IPS-18c (cell line): Measurements from ENCODE around the gene LDB3.

ENCODE experiments used
- H3K4me3 ChIP-seq: 2 replicates; pipeline ENCODE4 v1.7.0; 2013; ENCODE audit warnings: low read depth, mild to moderate bottlenecking, low read length, moderate library complexity; ENCODE audit not compliant: insufficient read depth
- H3K9me3 ChIP-seq: one replicate; pipeline ENCODE4 v1.6.1; 2013; ENCODE audit warnings: mild to moderate bottlenecking, low read length, moderate library complexity; ENCODE audit not compliant: control insufficient read depth, insufficient read depth

Gene LDB3

DNA sequence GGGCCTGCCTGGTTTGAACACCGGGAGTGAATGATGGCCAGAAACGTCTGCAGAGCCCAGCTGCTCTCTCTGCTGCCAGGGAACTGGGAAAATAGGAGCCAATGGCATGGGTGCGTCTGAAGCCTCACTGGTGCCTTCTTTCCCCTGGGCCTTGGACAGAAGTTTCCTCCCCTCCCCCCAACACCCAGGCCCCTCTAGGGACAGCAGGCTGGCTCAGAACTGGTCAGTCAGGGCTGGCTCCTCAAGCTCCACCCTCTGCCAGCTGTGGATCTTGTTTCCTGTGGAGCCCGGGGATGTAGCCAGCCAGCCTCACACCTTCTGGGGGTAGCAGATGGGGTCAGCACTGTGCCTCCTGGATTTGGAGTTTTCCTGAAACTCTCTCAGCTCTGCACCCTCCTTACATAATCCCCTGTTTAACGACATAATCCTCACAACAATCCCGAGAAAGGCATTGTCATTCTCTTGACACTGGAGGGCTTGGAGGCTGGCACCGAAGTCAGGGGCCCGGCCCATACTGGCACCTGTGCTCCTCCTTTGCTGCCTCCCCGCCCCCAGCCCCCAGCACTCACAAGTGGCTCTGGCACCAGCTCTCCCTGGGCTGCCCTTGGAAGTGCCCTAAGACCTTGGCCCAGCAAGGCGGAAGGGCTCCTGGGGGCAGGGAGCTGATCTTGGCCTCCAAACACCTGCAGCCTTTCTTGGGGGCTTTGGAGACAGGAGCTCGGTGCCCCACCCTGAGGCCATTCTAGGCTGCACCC, 5.7 kb downstream of the LDB3 start:
- H3K4me3 ChIP-seq = no peak overlapping the region
- H3K9me3 ChIP-seq = no peaks in the 10 kb centered on the region

GRCh38 chr10:86674912-86675311, 6.6 kb downstream of the LDB3 start:
- no peaks in the 10 kb centered on the region for H3K9me3 ChIP-seq
- no peak overlapping the region for H3K4me3 ChIP-seq

DNA sequence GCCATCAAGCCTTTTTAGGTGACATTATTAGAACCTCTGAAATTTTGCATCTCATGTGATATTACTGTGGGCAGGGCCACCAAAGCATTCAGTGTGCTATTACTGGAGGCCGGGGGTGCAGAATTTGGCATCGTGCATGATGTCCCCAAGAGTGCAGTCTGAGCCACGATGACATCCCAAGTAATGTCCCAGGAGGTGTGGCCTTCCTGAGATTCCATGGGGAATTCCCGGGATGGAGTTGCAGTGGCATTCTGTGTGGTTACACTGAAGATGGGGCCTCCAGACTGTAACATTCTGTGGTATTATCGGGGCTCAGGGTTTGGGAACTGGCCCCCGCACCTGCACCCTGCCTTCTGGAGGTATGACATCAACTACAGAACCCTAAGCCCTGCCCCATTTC, 9.1 kb downstream of the LDB3 start:
- no peaks in the 10 kb centered on the region for H3K9me3 ChIP-seq
- no peak overlapping the region for H3K4me3 ChIP-seq

- Histone ChIP-seq H3K4me3 (no peak overlapping the region), H3K9me3 (no peaks in the 10 kb centered on the region)
Measured at GRCh38 chr10:86678999-86679792, 10.9 kb downstream of the LDB3 start.

- Histone ChIP-seq H3K9me3 (no peaks in the 10 kb centered on the region), H3K4me3 (no peak overlapping the region)
Measured at GRCh38 chr10:86681047-86681446, 12.7 kb downstream of the LDB3 start.

DNA sequence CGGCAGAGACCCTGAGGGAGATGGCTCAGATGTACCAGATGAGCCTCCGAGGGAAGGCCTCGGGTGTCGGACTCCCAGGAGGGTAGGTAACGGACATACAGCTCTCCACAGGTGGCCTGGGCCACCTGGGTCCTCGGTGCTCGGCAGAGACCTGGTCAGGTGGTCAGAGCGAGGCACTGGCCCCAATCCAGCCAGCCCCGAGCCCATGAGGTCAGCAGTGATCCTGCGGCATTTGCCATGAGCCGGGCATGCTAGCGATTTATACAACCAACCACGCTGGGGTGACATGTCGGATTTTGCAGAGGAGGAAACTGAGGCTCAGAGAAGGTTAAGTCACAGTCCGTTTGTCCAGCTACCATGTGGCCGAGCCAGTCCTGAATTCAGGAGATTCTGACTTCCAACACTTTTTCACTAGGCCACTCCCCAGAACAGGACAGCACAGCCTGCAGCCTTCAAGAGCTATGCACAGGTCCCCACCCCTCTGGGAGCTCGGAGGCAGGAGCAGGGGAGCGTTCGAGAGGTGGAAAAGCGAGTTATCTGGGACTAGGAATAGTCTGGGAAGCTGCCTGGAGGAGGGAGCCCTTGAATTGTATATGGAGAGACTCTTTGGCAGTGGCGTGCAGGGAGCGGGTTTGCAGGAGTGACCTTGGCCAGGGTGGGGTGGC, 13.5 kb downstream of the LDB3 start:
- Histone ChIP-seq H3K9me3 (no peaks in the 10 kb centered on the region), H3K4me3 (no peak overlapping the region)

GRCh38 chr10:86682675-86683074, 14.4 kb downstream of the LDB3 start:
- Histone ChIP-seq H3K9me3 (no peaks in the 10 kb centered on the region), H3K4me3 (no peak overlapping the region)

DNA sequence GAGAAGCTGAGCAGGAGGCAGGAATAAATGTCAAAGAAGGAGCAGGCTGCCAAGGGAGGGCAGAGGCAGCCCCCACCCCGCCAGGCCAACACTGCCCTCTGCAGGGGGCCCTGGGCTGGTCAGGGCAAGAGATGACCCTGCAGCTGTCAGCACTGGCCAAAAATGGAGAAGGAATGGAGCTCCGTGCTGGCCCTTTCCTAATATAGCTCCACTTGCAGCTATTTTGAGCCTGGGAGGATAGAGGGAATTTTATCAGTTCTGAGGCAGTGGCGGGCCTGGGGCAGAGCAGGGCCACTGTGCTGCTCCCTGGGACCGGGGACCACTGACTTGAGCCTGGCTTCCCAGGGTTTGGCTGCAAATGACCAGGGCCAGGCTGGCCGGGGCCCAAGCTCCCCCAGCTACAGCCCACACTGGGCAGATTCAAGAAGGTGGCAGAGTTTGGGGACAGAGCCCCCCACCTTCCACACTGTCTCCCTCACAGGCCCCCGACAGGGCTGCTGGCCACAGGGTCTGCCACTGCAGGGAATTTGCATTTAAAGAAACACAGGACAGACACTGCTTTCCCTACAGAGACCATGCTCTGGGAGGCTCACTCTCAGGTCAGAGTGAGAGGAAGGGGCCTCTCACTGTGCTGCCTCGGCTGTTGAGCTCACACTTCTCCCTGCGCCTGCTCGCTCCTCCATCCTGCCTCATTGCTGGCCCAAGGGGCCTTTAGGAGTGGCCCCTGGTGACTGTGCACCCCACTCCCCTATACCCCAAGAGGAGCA, 16.2 kb downstream of the LDB3 start:
- no peak overlapping the region for H3K4me3 ChIP-seq
- H3K9me3 ChIP-seq = no peaks in the 10 kb centered on the region

DNA sequence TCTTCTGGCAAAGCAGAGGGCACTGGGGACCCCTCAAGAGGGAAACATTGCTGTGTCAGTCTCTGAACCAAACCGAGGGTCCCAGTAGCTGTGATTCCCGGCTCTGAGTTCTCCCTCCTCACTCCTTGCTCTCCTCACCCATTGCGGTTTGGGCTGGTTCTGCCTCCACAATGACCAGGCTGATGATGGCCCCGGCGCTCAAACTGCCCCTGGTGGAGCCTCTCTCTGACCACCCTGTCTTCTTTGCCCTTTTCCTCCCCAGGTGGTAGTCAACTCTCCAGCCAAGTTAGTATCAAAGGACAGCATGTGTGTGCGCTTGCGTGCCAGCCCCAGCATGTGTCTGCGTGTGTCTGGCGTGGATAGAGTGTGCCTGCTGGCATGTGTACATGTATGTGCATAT, 17.1 kb downstream of the LDB3 start:
- Histone ChIP-seq H3K9me3 (no peaks in the 10 kb centered on the region), H3K4me3 (no peak overlapping the region)

DNA sequence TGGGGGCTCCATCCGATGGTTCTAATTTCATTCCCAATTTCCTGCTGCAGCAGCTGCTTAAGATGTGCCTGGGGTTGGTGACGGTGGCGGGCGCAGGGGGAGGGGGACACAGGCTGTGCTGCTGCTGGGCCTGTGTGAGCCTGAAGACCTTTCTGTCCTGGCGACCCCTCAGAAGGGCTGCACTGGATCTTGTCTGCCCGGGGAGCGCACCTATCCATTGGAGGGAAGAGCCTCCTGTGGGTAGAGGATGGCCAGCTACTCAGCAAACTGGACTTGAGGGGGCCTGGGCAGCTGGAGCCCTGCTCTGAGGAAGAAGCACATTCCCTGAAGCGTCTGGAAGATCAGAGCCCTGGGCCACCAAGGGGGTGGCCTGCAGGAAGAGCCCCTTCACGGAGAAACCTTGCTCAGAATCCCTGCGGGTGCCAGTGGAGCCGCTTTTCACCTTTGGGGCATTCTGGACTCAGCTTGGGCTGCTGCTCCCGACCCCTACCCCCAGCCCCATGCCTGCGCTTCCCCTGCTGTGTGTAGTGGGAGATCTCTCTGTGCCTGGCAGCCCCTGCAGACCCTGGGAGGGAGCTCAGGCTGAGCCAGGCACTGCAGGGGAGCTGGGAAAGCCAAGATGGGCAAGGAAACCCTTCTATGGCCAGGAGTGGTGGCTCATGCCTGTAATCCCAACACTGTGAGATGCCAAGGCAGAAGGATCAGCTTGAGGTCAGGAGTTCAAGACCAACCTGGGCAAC, 17.8 kb downstream of the LDB3 start:
- H3K9me3 ChIP-seq = no peaks in the 10 kb centered on the region
- no peak overlapping the region for H3K4me3 ChIP-seq

GRCh38 chr10:86686972-86687371, 18.7 kb downstream of the LDB3 start:
- H3K4me3 ChIP-seq = no peak overlapping the region

DNA sequence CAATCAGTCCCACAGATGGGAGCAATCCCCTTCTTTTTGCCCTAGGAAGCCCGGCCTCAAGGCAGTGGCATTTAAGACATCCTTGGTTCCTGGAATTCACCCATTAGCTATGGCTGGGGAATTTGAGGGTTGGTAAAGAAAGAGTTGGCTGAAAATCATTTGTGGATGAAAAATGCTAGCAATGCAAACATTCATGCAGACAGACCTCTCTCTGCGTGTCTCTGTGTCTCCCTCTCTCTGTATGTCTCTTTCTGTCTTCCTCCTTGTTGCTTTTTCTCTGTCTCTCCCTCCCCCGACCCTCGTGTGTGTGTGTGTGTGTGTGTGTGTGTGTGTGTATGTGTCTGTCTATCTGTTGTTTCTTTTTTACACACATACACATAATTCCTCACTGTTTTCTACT, 19.4 kb downstream of the LDB3 start:
- Histone ChIP-seq H3K4me3 (no peak overlapping the region), H3K9me3 (no peaks in the 10 kb centered on the region)

More at GRCh38 chr10:86686972-86687371, 18.7 kb downstream of the LDB3 start:
- H3K9me3 ChIP-seq = no peaks in the 10 kb centered on the region

DNA sequence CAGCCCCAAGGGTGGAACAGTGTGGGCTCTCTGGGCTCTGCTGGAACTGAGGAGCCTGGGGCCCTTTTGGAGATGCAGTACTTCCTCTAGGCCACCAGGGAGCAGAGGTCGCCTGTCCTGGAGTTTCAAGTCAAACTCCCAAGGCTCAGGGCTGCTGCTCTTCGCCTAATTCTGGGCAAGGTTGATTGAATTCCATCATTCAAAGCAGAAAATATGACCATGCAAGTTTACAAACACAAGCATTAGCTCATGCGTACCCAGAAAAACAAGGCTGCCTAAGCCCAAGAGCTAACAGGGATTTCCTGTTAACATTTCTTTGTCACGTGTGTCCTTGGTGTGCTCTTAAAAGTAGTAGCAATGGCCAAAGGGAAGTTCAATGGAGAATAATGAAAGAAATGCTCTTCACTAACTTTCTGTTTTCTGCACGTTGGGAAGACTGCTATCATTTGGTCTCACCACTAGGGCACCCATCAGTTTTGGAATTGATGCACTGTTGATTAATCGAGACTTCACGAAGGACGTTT, 20.1 kb downstream of the LDB3 start:
- H3K4me3 ChIP-seq = no peak overlapping the region
- H3K9me3 ChIP-seq = no peaks in the 10 kb centered on the region

DNA sequence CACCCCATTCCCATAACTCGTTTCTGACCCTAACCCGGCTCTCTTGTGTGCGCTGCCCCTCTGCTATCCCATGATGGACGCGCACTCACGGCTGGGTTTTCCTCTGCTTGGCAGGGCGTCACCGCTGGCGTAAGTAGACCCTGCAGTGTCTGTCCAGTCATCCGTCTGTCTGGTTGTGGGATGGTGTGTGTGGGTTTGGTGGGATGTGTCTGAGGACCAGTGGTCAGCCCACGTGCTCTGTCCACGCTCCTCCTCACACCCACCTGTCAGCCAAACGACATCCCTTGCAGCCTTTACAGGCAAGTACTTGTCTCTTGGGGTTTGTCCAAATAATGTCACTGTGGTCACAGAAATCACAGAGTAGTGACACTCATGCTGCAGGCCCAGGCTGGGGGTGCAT, 20.8 kb downstream of the LDB3 start:
- Histone ChIP-seq H3K4me3 (no peak overlapping the region), H3K9me3 (no peaks in the 10 kb centered on the region)

DNA sequence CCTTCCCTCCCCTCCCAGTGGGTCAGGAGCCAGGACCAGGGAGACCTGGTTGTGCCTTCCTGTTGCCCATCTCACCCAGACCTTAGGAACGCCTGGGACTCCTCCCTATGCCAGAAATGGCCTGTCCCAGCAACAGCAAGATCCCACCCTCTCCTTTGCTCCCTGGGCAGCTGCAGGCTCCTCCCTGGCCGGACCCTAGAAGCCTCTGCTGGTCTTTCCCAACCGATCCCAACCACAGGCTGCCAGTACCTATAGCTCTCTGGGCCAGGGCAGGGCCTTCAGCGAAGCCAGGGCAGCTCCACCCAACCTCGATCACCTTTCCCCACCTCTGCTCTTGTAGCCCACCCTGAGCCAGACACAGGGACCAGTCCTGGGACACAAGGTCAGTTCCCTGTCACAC, 21.9 kb downstream of the LDB3 start:
- Histone ChIP-seq H3K9me3 (no peaks in the 10 kb centered on the region), H3K4me3 (no peak overlapping the region)

DNA sequence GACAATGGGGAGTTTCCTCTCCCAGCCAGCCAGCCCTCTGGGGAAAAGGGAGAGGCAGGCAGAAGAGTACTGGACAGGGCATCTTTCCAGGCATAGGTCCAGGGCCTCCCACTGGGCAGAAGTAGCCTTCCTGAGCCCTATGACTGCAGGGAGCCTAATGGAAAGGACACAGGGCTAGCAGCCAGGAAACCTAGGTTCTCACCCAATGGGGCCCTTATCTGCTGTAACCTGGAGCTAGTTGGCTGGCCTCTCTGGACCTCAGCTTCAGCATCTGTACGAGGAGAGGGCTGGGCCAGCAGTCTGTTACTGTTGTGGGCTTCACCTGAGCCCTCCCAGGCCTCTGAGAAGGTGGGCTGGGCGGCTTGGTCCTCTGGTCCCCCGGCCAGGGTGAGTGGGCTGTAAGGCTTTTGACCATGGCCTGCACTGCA, 22.4 kb downstream of the LDB3 start:
- no peak overlapping the region for H3K4me3 ChIP-seq
- no peaks in the 10 kb centered on the region for H3K9me3 ChIP-seq
